Measurements from ENCODE around the gene TMEM150C.

GRCh38 chr4:82447886-82448285 lies 113.9 kb downstream of the TMEM150C start:
- no peak for TF ChIP-seq CTCF (conservative IDR thresholded peaks at IDR 0.05; ENCODE audit: low read depth, low read length)
- TF ChIP-seq EZH2 (IDR thresholded peaks at IDR 0.05; ENCODE audit: low read length, unreplicated experiment) = no peak

Data from PC-3 (cell line).